ENCODE data around the gene TSNAX. TPM values are rescaled to one million over a fixed set of nuclear protein-coding genes. Genes with fewer than 3 reads are reported as not detected.
A peak's percentile ranks its signal among the peaks of the same experiment; 100 is the strongest.

TSNAX gene
- total RNA-seq, 1 donor = 44.5 TPM

GRCh38 chr1:231603598-231604275 is 75.3 kb downstream of the TSNAX start:
- Histone ChIP-seq H3K27me3 (ENCODE audit: insufficient read depth, low read length) (no peaks in the 10 kb centered on the region), H3K4me3 (ENCODE audit: insufficient read depth, low read length) (peak overlapping the region; percentile 78), H4K20me1 (ENCODE audit: insufficient read depth, low read length) (no peaks in the 10 kb centered on the region), H3K36me3 (ENCODE audit: insufficient read depth, low read length) (no peaks in the 10 kb centered on the region), H3K4me1 (ENCODE audit: insufficient read depth, low read length) (peaks cover 5% of the 10 kb centered on the region), H3K4me2 (ENCODE audit: insufficient read depth, low read length) (peak overlapping the region; percentile 94), H3K79me2 (ENCODE audit: insufficient read depth, low read length) (no peaks in the 10 kb centered on the region), H2AFZ (ENCODE audit: low read length) (peak overlapping the region; percentile 90), H3K9me3 (ENCODE audit: low read depth, low read length) (no peaks in the 10 kb centered on the region), H3K27ac (ENCODE audit: low read depth, low read length) (peak overlapping the region; percentile 5)
- peak; percentile 66 for DNase-seq (ENCODE audit: insufficient read length, low spot score, missing footprints)
- TF ChIP-seq CTCF (IDR thresholded peaks at IDR 0.05; ENCODE audit: extremely low read depth, low read depth, low read length) = peak; percentile 79

GRCh38 chr1:231604276-231604621 is 75.8 kb downstream of the TSNAX start:
- no peaks in the 10 kb centered on the region for H3K9me3 ChIP-seq (ENCODE audit: low read depth, low read length)
- TF ChIP-seq CTCF (IDR thresholded peaks at IDR 0.05; ENCODE audit: extremely low read depth, low read depth, low read length) = no peak
- no peaks in the 10 kb centered on the region for H4K20me1 ChIP-seq (ENCODE audit: insufficient read depth, low read length)
- H2AFZ ChIP-seq (ENCODE audit: low read length) = no peak overlapping the region
- no peaks in the 10 kb centered on the region for H3K79me2 ChIP-seq (ENCODE audit: insufficient read depth, low read length)
- DNase-seq (ENCODE audit: insufficient read length, low spot score, missing footprints) = no peak
- H3K36me3 ChIP-seq (ENCODE audit: insufficient read depth, low read length) = no peaks in the 10 kb centered on the region
- H3K4me3 ChIP-seq (ENCODE audit: insufficient read depth, low read length) = no peak overlapping the region
- H3K27me3 ChIP-seq (ENCODE audit: insufficient read depth, low read length) = no peaks in the 10 kb centered on the region
- no peak overlapping the region for H3K27ac ChIP-seq (ENCODE audit: low read depth, low read length)
- peaks cover 5% of the 10 kb centered on the region for H3K4me1 ChIP-seq (ENCODE audit: insufficient read depth, low read length)
- peak overlapping the region; percentile 94 for H3K4me2 ChIP-seq (ENCODE audit: insufficient read depth, low read length)

- no peak overlapping the region for H2AFZ ChIP-seq (ENCODE audit: low read length)
- H3K27ac ChIP-seq (ENCODE audit: low read depth, low read length) = no peak overlapping the region
- no peaks in the 10 kb centered on the region for H4K20me1 ChIP-seq (ENCODE audit: insufficient read depth, low read length)
- H3K36me3 ChIP-seq (ENCODE audit: insufficient read depth, low read length) = no peaks in the 10 kb centered on the region
- no peaks in the 10 kb centered on the region for H3K27me3 ChIP-seq (ENCODE audit: insufficient read depth, low read length)
- H3K79me2 ChIP-seq (ENCODE audit: insufficient read depth, low read length) = no peaks in the 10 kb centered on the region
- no peak for DNase-seq (ENCODE audit: insufficient read length, low spot score, missing footprints)
- H3K4me1 ChIP-seq (ENCODE audit: insufficient read depth, low read length) = peaks cover 5% of the 10 kb centered on the region
- H3K9me3 ChIP-seq (ENCODE audit: low read depth, low read length) = no peaks in the 10 kb centered on the region
- H3K4me3 ChIP-seq (ENCODE audit: insufficient read depth, low read length) = no peak overlapping the region
- H3K4me2 ChIP-seq (ENCODE audit: insufficient read depth, low read length) = no peak overlapping the region
- TF ChIP-seq CTCF (IDR thresholded peaks at IDR 0.05; ENCODE audit: extremely low read depth, low read depth, low read length) = no peak
Observed at GRCh38 chr1:231605149-231606100, 77.0 kb downstream of the TSNAX start.

GRCh38 chr1:231606712-231607111 is 78.2 kb downstream of the TSNAX start:
- no peaks in the 10 kb centered on the region for H3K27me3 ChIP-seq (ENCODE audit: insufficient read depth, low read length)
- no peaks in the 10 kb centered on the region for H3K79me2 ChIP-seq (ENCODE audit: insufficient read depth, low read length)
- no peak for TF ChIP-seq CTCF (IDR thresholded peaks at IDR 0.05; ENCODE audit: extremely low read depth, low read depth, low read length)
- H3K4me3 ChIP-seq (ENCODE audit: insufficient read depth, low read length) = no peak overlapping the region
- H3K9me3 ChIP-seq (ENCODE audit: low read depth, low read length) = no peaks in the 10 kb centered on the region
- peaks cover 5% of the 10 kb centered on the region for H3K4me1 ChIP-seq (ENCODE audit: insufficient read depth, low read length)
- no peak overlapping the region for H3K4me2 ChIP-seq (ENCODE audit: insufficient read depth, low read length)
- H3K27ac ChIP-seq (ENCODE audit: low read depth, low read length) = no peak overlapping the region
- H2AFZ ChIP-seq (ENCODE audit: low read length) = no peak overlapping the region
- no peak for DNase-seq (ENCODE audit: insufficient read length, low spot score, missing footprints)
- no peaks in the 10 kb centered on the region for H4K20me1 ChIP-seq (ENCODE audit: insufficient read depth, low read length)
- no peaks in the 10 kb centered on the region for H3K36me3 ChIP-seq (ENCODE audit: insufficient read depth, low read length)
